HCT116 (cell line): ENCODE measurements around the gene CS. TPM values are rescaled to one million over a fixed set of nuclear protein-coding genes. Genes with fewer than 3 reads are reported as not detected.

Experiments used
- ATAC-seq: fragments of 200-7000 bp; cut with Tn5 transposase; 2 replicates; pipeline ENCODE4 v1.9.1; 2020; ENCODE audit warnings: mild to moderate bottlenecking, moderate library complexity
- BruUV-seq: library from RNA; stranded (reverse); fragments of 400-500 nt; replicated peaks from 2 replicates; lab custom pipeline; 2021; lab: Mats Ljungman, UMichigan
- CTCF ChIA-PET: fragments of 300-600 bp; sonication (Branson Sonifier 250); formaldehyde crosslinking; loops from one replicate; lab custom pipeline; 2021; ENCODE audit warnings: antibody characterized with exemption; lab: Charles Lee
- POLR2A ChIA-PET: fragments of 300-600, 350-600 bp; sonication (Branson Sonifier 250); formaldehyde crosslinking; loops from one replicate; lab custom pipeline; 2021; ENCODE audit warnings: antibody characterized with exemption; lab: Charles Lee
- RAD21 ChIA-PET, 2 experiments: fragments of 300-600 bp; sonication (Branson Sonifier 250); formaldehyde crosslinking; loops; one replicate each; lab custom pipeline; 2023; ENCODE audit warnings: low total read pairs in 2 of 2; ENCODE audit not compliant: uncharacterized antibody in 2 of 2, unreplicated experiment in 2 of 2, low non-redundant PET in 1 of 2; lab: Charles Lee
- DNase-seq: peaks from one replicate; pipeline ENCODE4 v3.0.0-alpha.2; 2010; ENCODE audit warnings: low read depth, low spot score
- H2AFZ ChIP-seq: fragments of 200-600 bp; shearing (Covaris generic), sonication (generic); 2 replicates; pipeline ENCODE4 v1.6.1; 2017; ENCODE audit warnings: low read depth, mixed run types, mixed read lengths, antibody characterized with exemption, low read length; ENCODE audit not compliant: poor library complexity, severe bottlenecking
- H3K27ac ChIP-seq: 2 replicates; pipeline ENCODE4 v1.5.1; 2012; ENCODE audit warnings: low read depth, low read length
- H3K27me3 ChIP-seq: fragments of 200-600 bp; sonication (generic); 2 replicates; pipeline ENCODE4 v1.6.1; 2016; ENCODE audit warnings: mixed run types, low read length, mixed read lengths; ENCODE audit not compliant: insufficient read depth
- H3K36me3 ChIP-seq, 2 experiments: fragments of 200-500 bp in 1 of 2; fragments of 200-600 bp in 1 of 2; sonication (Bioruptor generic) in 1 of 2; sonication (generic) in 1 of 2; 2 replicates each; pipeline versions ENCODE4 v1.5.1 to v1.6.1; 2014 to 2016; ENCODE audit warnings: low read length in 2 of 2, inconsistent platforms in 1 of 2, mixed read lengths in 1 of 2, mixed run types in 1 of 2; ENCODE audit not compliant: insufficient read depth in 2 of 2, control insufficient read depth in 1 of 2
- H3K4me1 ChIP-seq, 2 experiments: fragments of 200-600 bp in 1 of 2; sonication (generic) in 1 of 2; 2 replicates each; pipeline versions ENCODE4 v1.5.1 to v1.6.1; 2012 to 2017; ENCODE audit warnings: low read length in 2 of 2, inconsistent platforms in 1 of 2, mild to moderate bottlenecking in 1 of 2, mixed read lengths in 1 of 2, mixed run types in 1 of 2, moderate library complexity in 1 of 2; ENCODE audit not compliant: insufficient read depth in 2 of 2, control insufficient read depth in 1 of 2
- H3K4me2 ChIP-seq: fragments of 200-600 bp; sonication (generic); 2 replicates; pipeline ENCODE4 v1.6.1; 2017; ENCODE audit warnings: mixed run types, low read length, mixed read lengths
- H3K4me3 ChIP-seq, 2 experiments: fragments of 200-600 bp in 1 of 2; sonication (generic) in 1 of 2; replicated peaks in 1 of 2; 2 replicates each; pipeline ENCODE4 v1.5.1; 2011 to 2016; ENCODE audit warnings: low read length in 2 of 2, control low read depth in 1 of 2, low read depth in 1 of 2, mild to moderate bottlenecking in 1 of 2, mixed read lengths in 1 of 2, mixed run types in 1 of 2
- H3K79me2 ChIP-seq: fragments of 200-600 bp; sonication (generic); 2 replicates; pipeline ENCODE4 v1.6.1; 2017; ENCODE audit warnings: mild to moderate bottlenecking, mixed run types, low read length, moderate library complexity, mixed read lengths; ENCODE audit not compliant: insufficient read depth
- H3K9ac ChIP-seq: fragments of 200-600 bp; sonication (generic); 2 replicates; pipeline ENCODE4 v1.6.1; 2016; ENCODE audit warnings: low read length, mixed read lengths
- H3K9me2 ChIP-seq: fragments of 200-600 bp; sonication (generic), shearing (Covaris generic); 2 replicates; pipeline ENCODE4 v1.6.1; 2017; ENCODE audit warnings: mixed run types, mild to moderate bottlenecking, moderate library complexity; ENCODE audit not compliant: insufficient read depth
- H3K9me3 ChIP-seq, 2 experiments: fragments of 200-500 bp in 1 of 2; fragments of 200-600 bp in 1 of 2; sonication (Bioruptor generic) in 1 of 2; sonication (generic) in 1 of 2; 2 replicates each; pipeline ENCODE4 v1.6.1; 2014 to 2017; ENCODE audit warnings: low read length in 2 of 2, mixed read lengths in 2 of 2, inconsistent platforms in 1 of 2, low read depth in 1 of 2, mild to moderate bottlenecking in 1 of 2, mixed run types in 1 of 2, moderate library complexity in 1 of 2; ENCODE audit not compliant: control insufficient read depth in 1 of 2, insufficient read depth in 1 of 2
- H4K20me1 ChIP-seq: fragments of 200-600 bp; sonication (generic), shearing (Covaris generic); 2 replicates; pipeline ENCODE4 v1.6.1; 2017; ENCODE audit warnings: mixed run types, mild to moderate bottlenecking, moderate library complexity; ENCODE audit not compliant: insufficient read depth
- ATF3 ChIP-seq: IDR thresholded peaks from 2 replicates; pipeline ENCODE4 v1.6.1; 2012
- CBX3 ChIP-seq: IDR thresholded peaks from 2 replicates; pipeline ENCODE4 v1.6.1; 2012; ENCODE audit warnings: low read depth
- CEBPB ChIP-seq: IDR thresholded peaks from 2 replicates; pipeline ENCODE4 v1.6.1; 2012; ENCODE audit warnings: low read depth
- CTCF ChIP-seq, 3 experiments: fragments of 200-600 bp in 1 of 3; sonication (generic) in 1 of 3; IDR thresholded peaks in 2 of 3; conservative IDR thresholded peaks in 1 of 3; 2 replicates each; pipeline ENCODE4 v1.5.1; 2012 to 2017; ENCODE audit warnings: low read depth in 2 of 3, low read length in 2 of 3, antibody characterized with exemption in 1 of 3, borderline replicate concordance in 1 of 3, control low read depth in 1 of 3, mild to moderate bottlenecking in 1 of 3, mixed read lengths in 1 of 3, mixed run types in 1 of 3, moderate library complexity in 1 of 3; ENCODE audit not compliant: insufficient read depth in 1 of 3
- EGR1 ChIP-seq: IDR thresholded peaks from 2 replicates; pipeline ENCODE4 v1.6.1; 2012; ENCODE audit warnings: low read depth
- ELF1 ChIP-seq: IDR thresholded peaks from 2 replicates; pipeline ENCODE4 v1.6.1; 2012; ENCODE audit warnings: low read depth, borderline replicate concordance
- EZH2phosphoT487 ChIP-seq: fragments of 200-600 bp; IDR thresholded peaks from 2 replicates; pipeline ENCODE4 v1.6.1; 2018; ENCODE audit warnings: antibody characterized with exemption, borderline replicate concordance
- FOSL1 ChIP-seq: IDR thresholded peaks from 2 replicates; pipeline ENCODE4 v1.6.1; 2012; ENCODE audit warnings: low read depth
- MAX ChIP-seq: IDR thresholded peaks from 2 replicates; pipeline ENCODE4 v1.6.1; 2012
- POLR2AphosphoS5 ChIP-seq: IDR thresholded peaks from 2 replicates; pipeline ENCODE4 v1.6.1; 2011; ENCODE audit warnings: mild to moderate bottlenecking, low read depth, low read length, moderate library complexity
- REST ChIP-seq: IDR thresholded peaks from 2 replicates; pipeline ENCODE4 v1.6.1; 2012; ENCODE audit warnings: low read depth
- SIN3A ChIP-seq: IDR thresholded peaks from 2 replicates; pipeline ENCODE4 v1.6.1; 2012; ENCODE audit warnings: low read depth
- YY1 ChIP-seq: IDR thresholded peaks from 2 replicates; pipeline ENCODE4 v1.6.1; 2011; ENCODE audit warnings: low read length, low read depth, moderate library complexity, mild to moderate bottlenecking; ENCODE audit not compliant: insufficient replicate concordance; ENCODE audit errors: extremely low read depth
- ZFX ChIP-seq: fragments of 450-650 bp; IDR thresholded peaks from 2 replicates; pipeline ENCODE4 v1.6.1; 2017
- ZNF274 ChIP-seq: fragments of 200-500 bp; sonication (Bioruptor generic); IDR thresholded peaks from 2 replicates; pipeline ENCODE4 v1.6.1; 2014; ENCODE audit warnings: mild to moderate bottlenecking, low read depth, low read length, inconsistent platforms
- intact Hi-C: fragments of 100-400 bp; cut with micrococcal nuclease; formaldehyde crosslinking; loops from 2 replicates; pipeline ENCODE4 v1.10.0; 2022
- total RNA-seq: library from RNA; stranded (reverse); gene quantifications from one replicate; pipeline ENCODE4 v1.2.1, GENCODE V29; 2021; ENCODE audit not compliant: unreplicated experiment

The CS gene
- total RNA-seq, 1 experiment from 2014 or later: 270 TPM

GRCh38 chr12:56248711-56249110 lies 51.4 kb downstream of the CS start:
- Histone ChIP-seq H3K9ac (no peak overlapping the region), H4K20me1 (no peaks in the 10 kb centered on the region), H3K9me2 (no peaks in the 10 kb centered on the region), H3K4me2 (no peak overlapping the region), H2AFZ (no peak overlapping the region), H3K27ac (no peak overlapping the region), H3K4me1 (no peaks in the 10 kb centered on the region), H3K27me3 (no peaks in the 10 kb centered on the region), H3K36me3 (peaks cover 57 to 62% of the 10 kb centered on the region in 2 experiments), H3K4me3 (no peak overlapping the region), H3K79me2 (peaks cover under 1% of the 10 kb centered on the region; the same call in 1 of the 2 replicates), H3K9me3 (no peaks in the 10 kb centered on the region)
- intact Hi-C loops: no loop called here
- no peak for ATAC-seq
- TF ChIP-seq CEBPB (no peak), FOSL1 (no peak), CTCF (IDR thresholded peaks at IDR 0.05 in 2 of 3, conservative IDR thresholded peaks at IDR 0.05 in 1 of 3; ENCODE audit: borderline replicate concordance in 1 of 3, insufficient read depth in 1 of 3, low read depth in 2 of 3, low read length in 2 of 3) (no peak), REST (no peak), EZH2phosphoT487 (no peak), ATF3 (no peak), POLR2AphosphoS5 (no peak), EGR1 (no peak), YY1 (no peak), SIN3A (no peak), CBX3 (no peak), MAX (no peak), ZNF274 (no peak), ELF1 (no peak), ZFX (no peak)
- DNase-seq: no peak
- no TSS peak for BruUV-seq
- ChIA-PET CTCF (no interaction called here), POLR2A (no interaction called here), RAD21 (no interaction called here)
